Parathyroid adenoma (tissue), 2 donors: ENCODE data around the gene GHR.
"Not testable (repeated sequence)": the region's sequence is repeated elsewhere in the genome, so short reads cannot be mapped to it uniquely, and the experiment has no call there.

Experiments used
- H2AFZ ChIP-seq: fragments of 300-600 bp; sonication (generic); one replicate; pipeline ENCODE4 v1.7.0; 2017; ENCODE audit warnings: antibody characterized with exemption, mild to moderate bottlenecking
- H3K27ac ChIP-seq: fragments of 300-600 bp; sonication (generic); one replicate; pipeline ENCODE4 v1.7.0; 2017
- H3K27me3 ChIP-seq: fragments of 300-600 bp; sonication (generic); one replicate; pipeline ENCODE4 v1.7.0; 2017; ENCODE audit warnings: low read length; ENCODE audit not compliant: control insufficient read depth, insufficient read depth
- H3K36me3 ChIP-seq: fragments of 300-600 bp; sonication (generic); one replicate; pipeline ENCODE4 v1.7.0; 2017; ENCODE audit warnings: low read length; ENCODE audit not compliant: control insufficient read depth, insufficient read depth
- H3K4me1 ChIP-seq: fragments of 300-600 bp; sonication (generic); one replicate; pipeline ENCODE4 v1.7.0; 2017; ENCODE audit warnings: control low read depth
- H3K4me2 ChIP-seq: fragments of 300-600 bp; sonication (generic); one replicate; pipeline ENCODE4 v1.7.0; 2017; ENCODE audit warnings: low read length
- H3K4me3 ChIP-seq: fragments of 300-600 bp; sonication (generic); one replicate; pipeline ENCODE4 v1.7.0; 2017; ENCODE audit warnings: low read depth, low read length
- H3K79me2 ChIP-seq: fragments of 300-600 bp; sonication (generic); one replicate; pipeline ENCODE4 v1.7.0; 2017; ENCODE audit warnings: control low read depth
- H3K9ac ChIP-seq: fragments of 300-600 bp; sonication (generic); one replicate; pipeline ENCODE4 v1.7.0; 2017; ENCODE audit warnings: mild to moderate bottlenecking
- H3K9me3 ChIP-seq: fragments of 300-600 bp; sonication (generic); one replicate; pipeline ENCODE4 v1.7.0; 2017; ENCODE audit warnings: low read length; ENCODE audit not compliant: control insufficient read depth
- CTCF ChIP-seq: fragments of 300-600 bp; sonication (generic); IDR thresholded peaks from one replicate; pipeline ENCODE4 v1.7.0; 2017; ENCODE audit warnings: antibody characterized with exemption, mild to moderate bottlenecking
- donor health status: primary hyperparathyroidism.

The GHR gene

GRCh38 chr5:42719034-42719433 lies 295.8 kb downstream of the GHR start:
- TF ChIP-seq CTCF = no peak
- H2AFZ ChIP-seq = peak overlapping the region; percentile 69
- no peaks in the 10 kb centered on the region for H3K9me3 ChIP-seq
- H3K79me2 ChIP-seq = no peaks in the 10 kb centered on the region
- H3K4me1 ChIP-seq = peaks cover 64% of the 10 kb centered on the region
- peak overlapping the region; percentile 97 for H3K27ac ChIP-seq
- H3K4me2 ChIP-seq = peak overlapping the region; percentile 50
- no peak overlapping the region for H3K9ac ChIP-seq
- no peaks in the 10 kb centered on the region for H3K36me3 ChIP-seq
- H3K27me3 ChIP-seq = no peaks in the 10 kb centered on the region
- H3K4me3 ChIP-seq = peak overlapping the region; percentile 30

- H3K36me3 ChIP-seq = no peaks in the 10 kb centered on the region
- TF ChIP-seq CTCF = no peak
- H2AFZ ChIP-seq = peak overlapping the region; percentile 2
- H3K9ac ChIP-seq = no peak overlapping the region
- peak overlapping the region; percentile 34 for H3K4me2 ChIP-seq
- H3K27ac ChIP-seq = peak overlapping the region; percentile 97
- H3K4me1 ChIP-seq = peaks cover 69% of the 10 kb centered on the region
- peak overlapping the region; percentile 15 for H3K4me3 ChIP-seq
- H3K27me3 ChIP-seq = no peaks in the 10 kb centered on the region
- no peaks in the 10 kb centered on the region for H3K79me2 ChIP-seq
- no peaks in the 10 kb centered on the region for H3K9me3 ChIP-seq
Observed at GRCh38 chr5:42720251-42720650, 297.0 kb downstream of the GHR start.

DNA sequence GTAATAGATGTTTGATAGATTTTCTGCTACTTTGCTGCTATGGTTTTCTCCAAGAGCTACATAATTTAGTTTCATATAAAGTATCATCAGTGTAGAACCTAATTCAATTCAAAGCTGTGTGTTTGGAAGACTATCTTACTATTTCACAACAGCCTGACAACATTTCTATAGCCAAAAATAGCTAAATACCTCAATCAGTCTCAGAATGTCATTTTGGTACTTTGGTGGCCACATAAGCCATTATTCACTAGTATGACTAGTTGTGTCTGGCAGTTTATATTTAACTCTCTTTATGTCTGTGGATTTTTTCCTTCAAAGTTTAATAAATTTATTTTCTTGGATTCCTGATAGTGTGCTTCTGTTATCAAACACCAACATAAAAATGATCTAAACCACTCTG lies 298.2 kb downstream of the GHR start:
- Histone ChIP-seq H2AFZ (peak overlapping the region; percentile 41), H3K27me3 (no peaks in the 10 kb centered on the region), H3K4me2 (no peak overlapping the region), H3K36me3 (no peaks in the 10 kb centered on the region), H3K4me3 (no peak overlapping the region), H3K4me1 (peaks cover 73% of the 10 kb centered on the region), H3K9me3 (no peaks in the 10 kb centered on the region), H3K79me2 (no peaks in the 10 kb centered on the region), H3K9ac (no peak overlapping the region), H3K27ac (peak overlapping the region; percentile 97)
- TF ChIP-seq CTCF = no peak

- H3K4me2 ChIP-seq, H2AFZ ChIP-seq, H3K4me3 ChIP-seq, H3K9ac ChIP-seq, H3K36me3 ChIP-seq, H3K9me3 ChIP-seq, H3K79me2 ChIP-seq, H3K4me1 ChIP-seq, H3K27me3 ChIP-seq, H3K27ac ChIP-seq: not testable (repeated sequence)
Observed at GRCh38 chr5:42734531-42735058, 311.4 kb downstream of the GHR start.

DNA sequence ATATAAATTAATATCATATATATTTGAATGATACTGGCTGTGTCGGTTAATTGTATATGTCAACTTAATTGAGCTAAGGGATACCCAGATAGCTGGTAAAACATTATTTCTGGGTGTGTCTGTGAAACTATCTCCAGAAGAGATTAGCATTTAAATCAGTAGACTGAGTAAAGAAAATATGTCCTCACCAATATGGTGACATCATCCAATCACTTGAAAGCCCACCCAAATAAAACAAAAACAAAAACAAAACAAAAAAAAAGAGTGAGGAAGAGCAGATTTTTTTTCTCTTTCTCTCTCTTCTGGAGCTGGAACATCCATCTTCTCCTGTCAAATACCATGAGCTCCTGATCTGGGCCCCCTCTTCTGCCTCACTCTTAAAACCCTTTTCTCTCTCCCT lies 317.7 kb downstream of the GHR start:
- Histone ChIP-seq H3K4me3 (no peak overlapping the region), H2AFZ (no peak overlapping the region), H3K27ac (no peak overlapping the region), H3K36me3 (no peaks in the 10 kb centered on the region), H3K4me1 (no peaks in the 10 kb centered on the region), H3K9me3 (no peaks in the 10 kb centered on the region), H3K4me2 (no peak overlapping the region), H3K27me3 (no peaks in the 10 kb centered on the region), H3K9ac (no peak overlapping the region), H3K79me2 (no peaks in the 10 kb centered on the region)
- no peak for TF ChIP-seq CTCF
